OCI-M1 (cell line): Measurements from ENCODE around the gene FOXD3.

Experiments used
- DNase-seq: peaks from one replicate; lab custom pipeline; 2025; lab: John Stamatoyannopoulos, UW

FOXD3 gene

DNA sequence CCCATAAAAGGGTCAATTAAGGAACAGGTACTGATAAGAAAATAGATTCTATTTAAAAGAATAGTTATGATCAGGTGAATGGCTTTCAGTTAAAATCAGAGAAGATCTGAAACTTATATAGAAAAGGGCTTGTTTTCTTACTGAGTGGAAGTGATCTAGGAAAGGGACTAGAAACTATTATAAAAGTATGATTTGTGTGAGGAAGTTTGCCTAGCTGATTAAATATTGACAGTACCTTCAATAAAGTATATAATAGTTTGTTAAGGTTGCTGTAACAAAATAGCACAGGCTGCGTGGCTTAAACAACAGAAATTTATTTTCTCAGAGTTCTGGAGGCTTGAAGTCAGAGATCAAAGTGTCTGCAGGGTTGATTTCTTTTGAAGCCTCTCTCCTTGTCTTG, 39.7 kb downstream of the FOXD3 start:
- DNase-seq: no peak

DNA sequence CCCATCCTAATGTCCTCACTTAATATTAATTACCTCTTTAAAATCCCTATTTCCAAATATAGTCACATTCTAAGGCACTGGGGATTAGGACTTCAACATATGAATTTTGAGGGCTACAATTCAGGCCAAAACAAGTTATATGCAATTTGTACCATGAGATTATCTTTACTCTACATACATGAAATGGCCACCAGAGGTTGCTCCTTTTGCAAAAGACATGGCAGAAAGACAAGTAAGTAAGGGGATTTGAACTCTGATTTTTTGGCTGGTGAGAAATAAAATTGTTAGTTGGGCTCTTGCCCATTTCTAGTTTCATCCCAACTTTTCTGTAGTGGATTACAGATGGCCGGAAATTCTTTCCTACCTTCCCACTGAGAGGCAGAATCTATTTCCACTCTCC, 40.2 kb downstream of the FOXD3 start:
- peak; percentile 14 for DNase-seq

GRCh38 chr1:63363014-63363413, 40.6 kb downstream of the FOXD3 start:
- DNase-seq: no peak

GRCh38 chr1:63366908-63367214, 44.5 kb downstream of the FOXD3 start:
- no peak for DNase-seq

DNA sequence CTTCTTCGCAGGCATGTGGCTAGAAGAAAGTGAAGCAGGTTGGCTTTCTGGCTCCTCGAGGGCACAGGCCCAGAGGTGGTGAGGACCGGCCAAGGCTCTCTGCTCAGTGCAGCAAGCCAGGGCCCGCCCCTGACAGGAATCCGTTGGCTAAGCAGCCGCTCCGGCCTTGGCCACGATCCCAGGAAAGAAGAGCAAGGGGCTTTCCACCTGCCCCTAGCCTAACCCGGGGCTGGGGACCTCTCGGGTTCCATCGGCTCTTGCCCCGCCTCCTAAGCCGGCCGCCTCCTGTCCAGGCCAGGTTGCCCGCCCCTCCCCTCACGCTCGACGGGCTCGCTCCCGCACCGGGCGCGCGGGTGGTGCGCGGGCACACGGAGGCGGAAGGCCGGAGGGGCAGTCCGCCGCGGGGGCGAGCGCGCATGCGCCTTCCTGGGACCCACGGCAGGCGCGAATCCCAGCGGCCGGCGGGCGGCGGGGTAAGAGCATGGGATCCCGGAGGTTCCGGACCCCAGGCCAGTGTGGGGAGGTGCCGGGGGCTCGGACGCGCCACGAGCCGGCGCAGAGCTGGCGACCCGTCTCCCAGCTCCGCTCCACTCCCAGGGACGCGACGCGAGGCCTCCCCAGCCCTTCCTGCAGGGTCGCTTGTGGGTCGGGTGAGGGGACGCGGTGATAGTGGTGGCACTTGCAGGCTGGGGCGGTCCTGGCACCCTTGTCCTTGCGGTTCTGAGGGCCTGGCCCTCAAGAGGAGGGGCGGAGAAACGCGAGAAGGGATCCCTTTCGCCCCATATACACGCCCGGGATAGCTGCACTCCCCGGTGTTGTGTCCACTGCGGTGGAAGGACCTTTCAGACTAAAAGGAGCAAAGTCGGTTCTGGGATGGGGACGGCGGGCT, 45.1 kb downstream of the FOXD3 start, which contains the start of gene ALG6:
ALG6 (plus strand) TSS at position 413 of the 889 bp plus-strand sequence. CDS start 3,351 bp downstream, outside the sequence.
- peak; percentile 97 for DNase-seq

DNA sequence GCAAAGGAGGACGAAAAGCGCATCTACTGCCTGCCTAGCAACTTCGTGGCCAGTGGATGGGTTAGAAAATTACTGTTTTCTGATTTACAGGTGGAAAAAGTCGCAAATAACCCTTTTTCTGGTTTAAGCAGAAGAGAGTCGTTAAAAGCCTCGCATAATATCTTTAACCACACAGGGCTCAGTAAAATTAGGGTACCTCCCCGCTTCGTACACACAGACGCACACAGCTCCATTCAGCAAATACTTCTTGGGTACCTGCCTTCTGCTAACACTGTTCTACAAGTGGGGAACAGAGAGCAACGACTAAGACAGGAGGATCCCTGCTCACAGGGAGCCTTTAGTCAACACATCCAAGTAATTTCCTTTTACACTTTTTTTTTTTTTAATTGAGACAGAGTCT, 45.8 kb downstream of the FOXD3 start:
- DNase-seq: no peak
